HepG2 (cell line): Measurements from ENCODE around the gene AHCYL2. TPM values are rescaled to one million over a fixed set of nuclear protein-coding genes. Genes with fewer than 3 reads are reported as not detected.

Source experiments
- ARID4A ChIP-seq: sonication (generic); formaldehyde crosslinking; IDR thresholded peaks from 2 replicates; pipeline ENCODE4 v1.5.0; 2020; ENCODE audit warnings: mild to moderate bottlenecking, missing genetic modification reagents, borderline replicate concordance
- ATF6 ChIP-seq: sonication (generic); formaldehyde crosslinking; conservative IDR thresholded peaks from 2 replicates; pipeline ENCODE4 v1.4.0; 2020; ENCODE audit warnings: missing genetic modification reagents
- BRF2 ChIP-seq: sonication (generic); formaldehyde crosslinking; IDR thresholded peaks from 2 replicates; pipeline ENCODE4 v1.8.1; 2022; ENCODE audit warnings: mild to moderate bottlenecking, missing genetic modification reagents
- CTCF ChIP-seq: sonication (generic); formaldehyde crosslinking; IDR thresholded peaks from 2 replicates; pipeline ENCODE4 v1.5.0; 2020; ENCODE audit warnings: mild to moderate bottlenecking, missing genetic modification reagents, moderate library complexity
- HBP1 ChIP-seq: IDR thresholded peaks from 2 replicates; pipeline ENCODE4 v1.6.1; 2016; ENCODE audit warnings: low read depth, control low read depth
- MAFG ChIP-seq: sonication (generic); formaldehyde crosslinking; IDR thresholded peaks from 2 replicates; pipeline ENCODE4 v1.5.1; 2020; ENCODE audit warnings: mild to moderate bottlenecking, missing genetic modification reagents
- NAIF1 ChIP-seq: sonication (generic); formaldehyde crosslinking; IDR thresholded peaks from 2 replicates; pipeline ENCODE4 v1.5.0; 2020; ENCODE audit warnings: mild to moderate bottlenecking, missing genetic modification reagents, borderline replicate concordance
- NCOA5 ChIP-seq: sonication (generic); formaldehyde crosslinking; IDR thresholded peaks from 2 replicates; pipeline ENCODE4 v1.4.0; 2020; ENCODE audit warnings: missing genetic modification reagents
- NRL ChIP-seq: sonication (generic); formaldehyde crosslinking; IDR thresholded peaks from 2 replicates; pipeline ENCODE4 v1.5.0; 2020; ENCODE audit warnings: missing genetic modification reagents, mild to moderate bottlenecking, moderate library complexity, borderline replicate concordance
- PAX8 ChIP-seq: sonication (generic); formaldehyde crosslinking; IDR thresholded peaks from 2 replicates; pipeline ENCODE4 v1.8.0; 2022; ENCODE audit warnings: mild to moderate bottlenecking, missing genetic modification reagents, borderline replicate concordance
- POLR2AphosphoS2 ChIP-seq: IDR thresholded peaks from 2 replicates; pipeline ENCODE4 v1.6.1; 2011; ENCODE audit warnings: low read depth, low read length, improper control_type of control experiment
- SNAI1 ChIP-seq: sonication (generic); formaldehyde crosslinking; IDR thresholded peaks from 2 replicates; pipeline ENCODE4 v1.5.0; 2020; ENCODE audit warnings: mild to moderate bottlenecking, missing genetic modification reagents, borderline replicate concordance
- XRCC5 ChIP-seq: fragments of 200-400 bp; formaldehyde crosslinking; optimal IDR thresholded peaks from 2 replicates; pipeline ENCODE3; 2017; ENCODE audit warnings: mild to moderate bottlenecking, low read length
- ZBTB34 ChIP-seq: sonication (generic); formaldehyde crosslinking; IDR thresholded peaks from 2 replicates; pipeline ENCODE4 v1.8.0; 2022; ENCODE audit warnings: mild to moderate bottlenecking, missing genetic modification reagents
- ZC3H4 ChIP-seq: sonication (generic); formaldehyde crosslinking; IDR thresholded peaks from 2 replicates; pipeline ENCODE4 v1.4.0; 2020; ENCODE audit warnings: missing genetic modification reagents, borderline replicate concordance
- ZNF547 ChIP-seq: sonication (generic); formaldehyde crosslinking; IDR thresholded peaks from 2 replicates; pipeline ENCODE4 v1.5.1; 2020; ENCODE audit warnings: mild to moderate bottlenecking, missing genetic modification reagents
- ZNF556 ChIP-seq: sonication (generic); formaldehyde crosslinking; IDR thresholded peaks from 2 replicates; pipeline ENCODE4 v1.4.0; 2020; ENCODE audit warnings: mild to moderate bottlenecking, missing genetic modification reagents, borderline replicate concordance
- polyA plus RNA-seq, 8 experiments: library from polyadenylated mRNA; depleted of rRNA in 3 of 8; stranded (reverse) in 7 of 8; unstranded in 1 of 8; fragments of >200 nt; fragmentation: Illumina TruSeq in 4 of 8; extraction: Trizol in 4 of 8; gene quantifications; 2 replicates each; pipeline versions ENCODE4 v1.2.1 to v1.2.3, GENCODE V29; 2011 to 2016; ENCODE audit warnings: low read depth in 4 of 8, missing spikeins in 1 of 8, mixed read lengths in 1 of 8; ENCODE audit not compliant: insufficient read depth in 1 of 8
- total RNA-seq, 5 experiments: library from RNA; depleted of rRNA; stranded (reverse); fragments of >200 nt; fragmentation: Illumina TruSeq; extraction: Trizol; gene quantifications; 2 replicates each; pipeline ENCODE4 v1.2.3, GENCODE V29; 2016; ENCODE audit warnings: low read depth in 1 of 5

Gene AHCYL2
- total and polyA plus RNA-seq, 2 of the 13 experiments (the other 11 are each of a cell fraction or from before 2014, with no cell fraction given), result 9.5 to 14.7 TPM

GRCh38 chr7:129218514-129219062 is 6.2 kb upstream of the AHCYL2 start (continued):
- no peak for TF ChIP-seq BRF2 (CRISPR knock-in tag)
- peak; percentile 51; the same call in 1 of the 2 replicates for TF ChIP-seq ARID4A
- TF ChIP-seq ZC3H4 (CRISPR knock-in tag), result no peak
- TF ChIP-seq NAIF1 (CRISPR knock-in tag), result no peak
- no peak for TF ChIP-seq ATF6 (CRISPR knock-in tag)
- no peak for TF ChIP-seq PAX8 (CRISPR knock-in tag)
- TF ChIP-seq NRL, result 0 out of 2 replicates have a peak, but pooled peaks have one; percentile 39
- no peak for TF ChIP-seq MAFG (CRISPR knock-in tag)
- no peak for TF ChIP-seq POLR2AphosphoS2
- TF ChIP-seq ZNF547 (CRISPR knock-in tag), result 0 out of 2 replicates have a peak, but pooled peaks have one; percentile 26
- peak; percentile 96 for TF ChIP-seq CTCF (CRISPR knock-in tag)
- peak; percentile 46 for TF ChIP-seq XRCC5
- no peak for TF ChIP-seq ZBTB34
- no peak for TF ChIP-seq SNAI1
- no peak for TF ChIP-seq ZNF556 (CRISPR knock-in tag)
- TF ChIP-seq HBP1, result 0 out of 2 replicates have a peak, but pooled peaks have one; percentile 27
- no peak for TF ChIP-seq NCOA5 (CRISPR knock-in tag)
